NCI-H187 treated with DMSO at 0.1 percent for 48 hours (cell line): ENCODE data around the gene CCK.
A peak's percentile ranks its signal among the peaks of the same experiment; 100 is the strongest.

Source experiments
- DNase-seq: peaks from one replicate; lab custom pipeline; 2025; lab: John Stamatoyannopoulos, UW

Gene CCK

GRCh38 chr3:42225486-42226363, 40.3 kb downstream of the CCK start:
- DNase-seq, result no peak

DNA sequence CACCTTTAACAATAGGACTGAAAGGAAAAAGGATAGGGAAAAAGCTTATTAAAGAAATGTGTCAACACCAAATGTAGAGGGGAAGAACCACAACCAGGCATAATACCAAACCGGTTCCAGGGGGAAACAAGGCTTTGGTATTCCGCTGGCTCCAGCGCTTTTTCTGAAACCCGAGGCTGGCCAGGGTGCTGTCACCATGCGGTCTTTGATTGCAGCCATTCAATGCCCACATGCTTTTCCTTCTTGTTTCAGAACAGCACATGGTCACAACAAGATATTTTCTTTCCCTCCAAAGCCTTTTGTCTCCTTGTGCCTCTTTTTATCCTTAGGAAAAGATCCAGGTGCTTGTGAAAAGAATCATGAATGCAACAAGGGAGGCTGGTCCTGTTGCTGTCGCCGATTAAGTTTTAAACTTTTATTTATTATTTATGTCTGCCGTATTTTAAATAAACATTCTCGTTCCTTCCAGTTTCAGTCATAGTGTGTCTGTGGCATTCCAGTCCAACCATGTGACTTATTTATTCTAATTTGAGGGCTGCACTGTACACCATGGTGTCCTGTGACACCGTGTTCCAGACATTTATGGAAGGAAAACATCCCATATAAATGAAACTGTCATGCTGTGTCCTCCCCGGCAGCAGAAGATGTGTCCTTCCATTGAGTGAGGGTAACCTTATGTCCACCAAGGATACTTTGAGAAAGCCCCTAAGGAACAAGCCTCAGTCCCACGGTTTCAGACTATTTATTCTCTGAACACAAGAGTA, 41.1 kb downstream of the CCK start:
- no peak for DNase-seq

DNA sequence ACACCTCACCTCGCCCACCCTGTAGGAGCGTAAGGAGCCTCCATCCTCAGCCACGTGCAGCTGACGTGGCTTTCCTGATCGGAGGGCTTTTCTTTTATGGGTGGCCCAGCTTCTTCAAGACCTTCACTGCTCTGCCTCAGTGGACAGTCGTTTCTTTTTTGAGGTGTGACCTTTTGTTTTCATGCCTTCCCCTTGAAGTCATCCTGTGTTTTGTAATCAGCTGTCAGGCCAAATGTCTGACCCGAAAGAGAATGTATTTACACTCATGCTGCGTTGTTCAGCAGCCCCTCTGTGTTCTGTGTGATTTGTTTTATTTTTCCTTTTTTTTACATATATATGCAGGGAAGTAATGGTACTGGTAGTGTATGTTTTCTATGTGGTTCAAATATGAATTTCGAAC, 41.8 kb downstream of the CCK start:
- no peak for DNase-seq

GRCh38 chr3:42222942-42223693, 42.9 kb downstream of the CCK start:
- no peak for DNase-seq

- DNase-seq, result no peak
Observed at GRCh38 chr3:42220436-42221121, 45.4 kb downstream of the CCK start.

- DNase-seq, result no peak
Observed at GRCh38 chr3:42216931-42217333, 49.1 kb downstream of the CCK start.

DNA sequence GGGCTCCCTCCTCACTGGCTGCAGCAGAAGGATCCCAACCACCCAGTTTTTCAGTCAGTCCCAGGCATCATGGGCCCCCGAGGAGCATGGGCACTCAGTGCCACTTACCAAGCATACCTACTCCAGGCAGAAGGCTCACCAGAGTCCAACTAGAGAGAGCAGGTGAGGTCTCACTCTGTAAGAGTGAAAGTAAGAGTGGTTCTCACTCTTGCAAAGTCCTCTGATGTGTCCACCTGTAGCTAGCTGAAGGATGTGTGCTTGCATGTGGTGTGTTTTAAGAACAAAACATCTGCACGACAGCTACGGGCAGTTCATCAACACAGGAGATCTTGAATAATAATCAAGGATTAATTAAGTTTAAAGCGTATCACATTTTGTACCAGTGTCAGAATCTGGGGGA, 49.7 kb downstream of the CCK start:
- no peak for DNase-seq

GRCh38 chr3:42214565-42215283, 51.3 kb downstream of the CCK start:
- DNase-seq, result no peak

DNA sequence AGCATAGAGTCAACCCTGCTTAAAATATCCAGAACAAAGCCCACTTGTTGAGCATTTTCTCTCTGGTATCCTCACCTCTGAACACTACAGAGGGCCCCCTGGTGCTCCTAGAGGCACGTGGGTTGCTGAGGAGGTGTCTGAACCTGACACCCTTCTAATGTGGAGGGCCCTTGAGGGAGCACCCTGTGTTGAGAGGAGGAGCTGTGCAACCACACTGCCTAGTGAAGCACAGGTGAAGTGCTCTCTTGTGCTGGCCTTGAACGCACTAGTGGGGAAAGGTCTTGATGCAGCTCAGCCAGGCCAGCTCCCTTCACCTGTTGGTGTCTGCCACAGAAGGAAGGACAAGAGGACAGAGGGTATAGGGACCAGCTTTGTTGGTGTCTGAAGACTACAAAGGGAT, 51.9 kb downstream of the CCK start:
- peak; percentile 73 for DNase-seq

DNA sequence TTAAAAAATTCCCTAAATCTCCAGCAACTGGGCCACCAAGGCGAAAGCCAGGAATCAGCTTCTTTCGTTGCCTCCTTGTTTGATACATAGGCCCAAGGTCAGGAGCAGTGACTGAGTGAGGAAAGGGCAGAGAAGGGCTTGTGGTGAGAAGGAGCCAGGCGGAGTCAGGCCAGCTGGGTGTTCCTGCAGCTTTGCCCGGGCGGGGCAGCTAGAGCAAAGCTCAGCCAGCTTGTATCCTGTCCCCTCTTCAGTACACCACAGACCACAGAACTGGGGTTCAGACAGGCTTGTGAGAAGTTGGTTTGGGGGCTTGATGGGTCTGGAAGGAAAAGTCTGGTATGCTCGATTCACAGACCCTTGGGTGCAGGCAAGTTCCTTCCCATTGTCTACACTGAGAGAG, 52.6 kb downstream of the CCK start:
- no peak for DNase-seq

DNA sequence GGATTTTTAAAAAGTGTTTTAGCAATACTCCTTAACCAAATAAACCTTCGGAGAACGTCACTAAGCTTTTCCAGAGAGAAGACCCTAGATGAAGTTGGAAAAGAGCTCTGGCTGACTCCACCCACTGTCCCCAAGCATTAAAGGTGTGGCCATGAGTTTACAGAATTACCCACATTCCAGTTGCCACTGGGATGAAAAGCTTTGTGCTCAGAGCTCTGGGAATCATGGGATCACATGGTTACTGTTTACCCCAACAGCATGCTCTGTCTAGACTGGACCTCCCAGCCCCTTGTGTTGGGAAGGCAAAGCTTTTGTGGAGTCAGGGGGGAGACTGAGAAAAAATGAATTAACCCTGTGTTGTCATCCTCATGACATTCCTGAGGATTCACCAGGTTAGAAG, 55.3 kb downstream of the CCK start:
- no peak for DNase-seq

GRCh38 chr3:42209917-42210316, 56.1 kb downstream of the CCK start:
- DNase-seq, result no peak
